HCT116 (cell line): ENCODE results near the gene MTERF4.

ENCODE experiments used
- CEBPB ChIP-seq: IDR thresholded peaks from 2 replicates; pipeline ENCODE4 v1.6.1; 2012; ENCODE audit warnings: low read depth
- CTCF ChIP-seq, 3 experiments: fragments of 200-600 bp in 1 of 3; sonication (generic) in 1 of 3; IDR thresholded peaks in 2 of 3; conservative IDR thresholded peaks in 1 of 3; 2 replicates each; pipeline ENCODE4 v1.5.1; 2012 to 2017; ENCODE audit warnings: low read depth in 2 of 3, low read length in 2 of 3, antibody characterized with exemption in 1 of 3, borderline replicate concordance in 1 of 3, control low read depth in 1 of 3, mild to moderate bottlenecking in 1 of 3, mixed read lengths in 1 of 3, mixed run types in 1 of 3, moderate library complexity in 1 of 3; ENCODE audit not compliant: insufficient read depth in 1 of 3
- EZH2 ChIP-seq: fragments of 200-600 bp; sonication (generic); IDR thresholded peaks from 2 replicates; pipeline ENCODE4 v1.6.1; 2017; ENCODE audit warnings: antibody characterized with exemption, mixed run types
- EZH2phosphoT487 ChIP-seq: fragments of 200-600 bp; IDR thresholded peaks from 2 replicates; pipeline ENCODE4 v1.6.1; 2018; ENCODE audit warnings: antibody characterized with exemption, borderline replicate concordance
- JUND ChIP-seq: IDR thresholded peaks from 2 replicates; pipeline ENCODE4 v1.6.1; 2012
- MAX ChIP-seq: IDR thresholded peaks from 2 replicates; pipeline ENCODE4 v1.6.1; 2012
- POLR2A ChIP-seq: IDR thresholded peaks from 2 replicates; pipeline ENCODE4 v1.7.0; 2011; ENCODE audit warnings: borderline replicate concordance; ENCODE audit not compliant: insufficient read depth, insufficient read length; ENCODE audit errors: extremely low read depth
- POLR2AphosphoS5 ChIP-seq: IDR thresholded peaks from 2 replicates; pipeline ENCODE4 v1.6.1; 2011; ENCODE audit warnings: mild to moderate bottlenecking, low read depth, low read length, moderate library complexity
- RAD21 ChIP-seq: IDR thresholded peaks from 2 replicates; pipeline ENCODE4 v1.6.1; 2012; ENCODE audit warnings: low read depth, mild to moderate bottlenecking
- REST ChIP-seq: IDR thresholded peaks from 2 replicates; pipeline ENCODE4 v1.6.1; 2012; ENCODE audit warnings: low read depth
- SIN3A ChIP-seq: IDR thresholded peaks from 2 replicates; pipeline ENCODE4 v1.6.1; 2012; ENCODE audit warnings: low read depth
- YY1 ChIP-seq: IDR thresholded peaks from 2 replicates; pipeline ENCODE4 v1.6.1; 2011; ENCODE audit warnings: low read length, low read depth, moderate library complexity, mild to moderate bottlenecking; ENCODE audit not compliant: insufficient replicate concordance; ENCODE audit errors: extremely low read depth
- ZBTB33 ChIP-seq: IDR thresholded peaks from 2 replicates; pipeline ENCODE4 v1.6.1; 2011; ENCODE audit warnings: mild to moderate bottlenecking, low read length, moderate library complexity; ENCODE audit not compliant: insufficient replicate concordance; ENCODE audit errors: extremely low read depth
- ZNF274 ChIP-seq: fragments of 200-500 bp; sonication (Bioruptor generic); IDR thresholded peaks from 2 replicates; pipeline ENCODE4 v1.6.1; 2014; ENCODE audit warnings: mild to moderate bottlenecking, low read depth, low read length, inconsistent platforms

GRCh38 chr2:241083091-241083415 is 19.0 kb downstream of the MTERF4 start:
- TF ChIP-seq CTCF (IDR thresholded peaks at IDR 0.05 in 2 of 3, conservative IDR thresholded peaks at IDR 0.05 in 1 of 3; ENCODE audit: borderline replicate concordance in 1 of 3, insufficient read depth in 1 of 3, low read depth in 2 of 3, low read length in 2 of 3) (no peak), RAD21 (no peak), EZH2 (no peak), MAX (no peak), CEBPB (no peak), EZH2phosphoT487 (no peak), POLR2AphosphoS5 (no peak), ZNF274 (no peak), POLR2A (no peak), YY1 (no peak), SIN3A (no peak), REST (no peak), JUND (no peak), ZBTB33 (no peak)
